Stomach (tissue), 4 donors: Measurements from ENCODE around the gene CABLES1.

Source experiments
- CTCF ChIP-seq, 7 experiments: fragments of 450-650 bp in 4 of 7; fragments of 200-600 bp in 3 of 7; sonication (generic) in 3 of 7; IDR thresholded peaks; one replicate each; pipeline ENCODE4 v1.5.1; 2016 to 2019; ENCODE audit warnings: antibody characterized with exemption in 7 of 7, control low read depth in 2 of 7, mild to moderate bottlenecking in 1 of 7
- EP300 ChIP-seq: sonication (generic); formaldehyde crosslinking; IDR thresholded peaks from one replicate; pipeline ENCODE4 v1.6.1; 2017; ENCODE audit warnings: antibody characterized with exemption
- POLR2A ChIP-seq, 4 donors: fragments of 450-650 bp; IDR thresholded peaks; one replicate each; pipeline ENCODE4 v1.6.1; 2016; ENCODE audit warnings: antibody characterized with exemption in 4 of 4, control low read depth in 2 of 4, mild to moderate bottlenecking in 1 of 4, moderate library complexity in 1 of 4
- POLR2AphosphoS5 ChIP-seq, 3 donors: sonication (generic); formaldehyde crosslinking; IDR thresholded peaks; one replicate each; pipeline ENCODE4 v1.6.1; 2016; ENCODE audit warnings: antibody characterized with exemption in 3 of 3

GRCh38 chr18:23126376-23127056 is 8.8 kb upstream of the CABLES1 start:
- TF ChIP-seq CTCF (IDR thresholded peaks at IDR 0.05) (no peak), POLR2A (IDR thresholded peaks at IDR 0.05) (no peak), POLR2AphosphoS5 (IDR thresholded peaks at IDR 0.05) (no peak), EP300 (no peak)
